GM18511 (cell line): ENCODE data around the gene RAPGEF4.

ENCODE experiments used
- ATAC-seq: cut with Tn5 transposase; IDR thresholded peaks from one replicate; pipeline ENCODE4 v1.9.1; 2021; ENCODE audit warnings: mild to moderate bottlenecking, moderate library complexity; ENCODE audit not compliant: unreplicated experiment

Gene RAPGEF4

DNA sequence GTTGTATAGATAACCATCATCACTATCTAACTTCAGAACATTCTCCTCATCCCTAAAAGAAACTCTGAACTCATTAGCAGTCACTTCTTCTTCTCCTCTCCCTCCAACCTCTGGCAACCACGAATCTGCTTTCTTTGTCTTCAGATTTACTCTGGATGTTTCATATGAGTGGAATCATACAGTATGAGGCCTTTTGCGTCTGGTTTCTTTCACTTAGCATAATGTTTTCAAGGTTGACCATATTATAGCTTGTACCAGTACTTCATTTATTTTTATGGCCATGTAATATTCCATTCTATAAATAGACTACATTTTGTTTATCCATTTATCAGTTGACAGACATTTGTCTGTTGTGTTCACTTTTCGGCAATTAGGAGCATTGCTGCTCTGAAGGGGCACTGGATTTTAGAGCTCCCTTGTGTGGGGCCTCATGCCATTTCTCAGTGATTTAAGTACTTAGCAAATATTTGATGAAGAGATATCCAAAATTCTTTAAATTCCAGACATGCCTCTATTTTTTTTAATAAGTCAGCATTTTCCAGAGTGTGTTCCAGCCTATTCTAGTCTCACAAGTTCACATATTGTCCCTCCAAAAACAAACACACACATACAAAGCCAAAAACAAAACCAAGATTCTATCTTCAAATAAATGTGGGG is 317.5 kb downstream of the RAPGEF4 start:
- no peak for ATAC-seq

DNA sequence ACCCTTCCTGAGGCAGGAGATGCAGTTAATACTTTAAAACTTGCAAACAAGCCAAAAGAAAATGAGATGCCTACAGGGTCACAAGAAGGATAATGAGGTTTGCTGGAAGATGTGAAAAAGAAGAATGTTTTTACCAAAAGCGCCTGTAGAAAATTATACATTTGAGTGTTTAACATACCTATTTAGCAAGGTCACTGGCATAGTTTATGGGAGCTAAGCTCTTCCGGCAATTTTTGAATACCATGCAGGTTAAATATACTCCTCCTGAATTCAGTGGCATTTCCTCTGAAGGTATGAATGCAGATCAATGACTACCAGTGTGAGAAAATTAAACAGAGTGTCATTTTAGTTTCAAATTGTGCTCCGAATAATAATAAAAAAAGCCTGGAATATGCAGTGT is 318.8 kb downstream of the RAPGEF4 start:
- no peak for ATAC-seq

- ATAC-seq = no peak
Measured at GRCh38 chr2:173056705-173057364, 321.2 kb downstream of the RAPGEF4 start.

DNA sequence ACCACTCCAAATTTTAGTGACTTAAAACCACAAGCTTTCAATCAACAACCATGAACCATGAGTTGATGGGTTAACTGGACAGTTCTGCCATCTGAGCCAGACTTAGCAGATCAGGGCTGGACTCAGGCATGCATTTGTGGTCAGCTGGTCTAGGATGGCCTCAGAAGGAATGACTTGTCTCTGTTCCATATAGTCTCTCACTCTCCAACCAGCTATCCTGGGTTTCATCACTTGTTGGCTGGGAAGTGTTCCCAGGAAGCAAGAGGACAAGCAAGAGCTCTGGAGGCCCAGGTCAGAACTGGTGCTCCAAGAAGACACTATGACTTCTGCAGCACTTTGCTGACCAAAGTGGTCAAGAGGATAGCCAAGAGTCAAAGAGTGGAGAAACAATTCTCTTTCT is 322.5 kb downstream of the RAPGEF4 start:
- ATAC-seq = no peak

DNA sequence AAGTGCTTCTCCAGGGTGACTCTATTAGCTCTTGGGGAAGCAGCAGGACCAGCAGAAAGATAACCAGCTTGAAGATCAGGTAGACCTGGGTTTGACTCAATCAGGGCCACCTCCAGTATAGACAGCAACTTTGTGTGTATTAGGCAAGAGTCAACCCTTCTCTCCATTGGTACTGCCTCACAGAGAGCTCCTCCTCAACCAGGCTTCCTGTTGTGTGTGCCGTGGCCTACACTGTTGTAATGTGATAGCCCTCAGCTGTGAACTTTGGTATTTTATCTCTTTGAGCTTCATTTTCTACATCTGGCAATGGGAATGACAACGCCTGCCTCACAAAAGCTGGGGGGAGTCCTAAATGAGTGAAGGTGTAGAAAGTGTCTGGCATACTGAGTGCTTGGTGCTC is 323.0 kb downstream of the RAPGEF4 start:
- no peak for ATAC-seq

DNA sequence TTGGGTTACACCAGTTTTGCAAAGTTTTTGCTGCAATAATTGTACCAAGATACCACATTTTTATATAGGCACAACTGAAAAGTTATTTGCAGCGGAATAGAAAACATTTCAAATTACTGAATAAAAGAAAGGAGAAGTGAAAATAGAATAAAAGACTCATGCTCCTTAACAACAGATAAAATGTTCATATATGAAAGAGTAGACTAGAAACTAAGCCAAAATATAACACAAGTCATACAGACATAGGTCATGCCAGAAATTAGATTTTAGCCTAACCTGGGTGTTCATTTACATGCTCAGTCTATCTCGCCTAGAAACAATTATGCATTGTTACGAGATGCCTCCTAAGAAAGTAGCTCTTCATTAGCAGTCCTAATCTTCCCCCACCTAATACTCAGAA is 323.6 kb downstream of the RAPGEF4 start:
- ATAC-seq = no peak

- no peak for ATAC-seq
Measured at GRCh38 chr2:173059971-173060461, 324.4 kb downstream of the RAPGEF4 start.

DNA sequence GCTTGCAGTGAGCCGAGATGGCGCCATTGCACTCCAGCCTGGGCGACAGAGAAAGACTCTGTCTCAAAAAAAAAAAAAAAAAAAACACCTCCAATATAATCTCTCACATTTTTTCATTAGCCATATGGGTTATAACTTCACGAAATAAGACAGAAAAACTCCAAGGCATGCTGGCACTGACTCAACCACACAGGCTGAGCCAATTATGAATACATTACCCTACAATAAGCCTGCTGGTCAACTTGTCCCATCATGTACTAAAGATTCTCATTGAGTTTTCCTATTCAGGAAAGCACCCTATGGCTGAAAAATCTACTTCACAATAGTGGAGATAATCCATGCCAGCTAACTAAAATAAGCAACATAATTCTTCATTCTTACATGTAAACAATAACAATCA is 327.2 kb downstream of the RAPGEF4 start:
- ATAC-seq = no peak

DNA sequence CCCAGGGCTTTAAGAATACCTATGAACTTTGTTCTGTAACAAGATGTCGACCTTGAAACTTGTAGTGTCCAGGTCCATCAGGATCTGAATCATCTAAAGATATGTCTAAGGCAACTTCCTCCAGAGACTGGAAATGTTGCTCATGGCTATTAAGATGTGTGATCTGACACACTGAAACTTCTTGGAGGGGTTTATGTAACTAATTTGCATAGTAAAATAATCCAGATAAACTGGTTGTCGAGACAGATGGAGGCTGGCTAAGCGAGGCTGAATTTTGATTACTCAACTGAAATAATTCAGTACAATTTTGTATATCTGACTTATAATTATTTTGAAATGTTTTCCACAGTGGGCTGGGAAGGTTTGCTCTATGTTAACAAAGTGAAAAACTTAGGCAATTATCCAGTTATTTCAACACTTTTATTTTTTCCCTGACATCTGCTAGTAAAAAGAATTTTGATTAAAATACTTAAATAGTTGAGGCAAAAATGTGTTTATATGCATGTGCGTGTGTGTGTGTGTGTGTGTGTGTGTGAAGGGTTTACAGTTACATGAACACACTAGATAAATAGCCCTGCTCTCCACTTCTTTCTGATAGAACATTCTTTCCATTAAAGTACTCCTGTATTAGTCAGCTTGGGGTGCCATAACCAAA is 328.6 kb downstream of the RAPGEF4 start:
- ATAC-seq = no peak

GRCh38 chr2:173066887-173067676 is 331.4 kb downstream of the RAPGEF4 start:
- ATAC-seq = no peak

DNA sequence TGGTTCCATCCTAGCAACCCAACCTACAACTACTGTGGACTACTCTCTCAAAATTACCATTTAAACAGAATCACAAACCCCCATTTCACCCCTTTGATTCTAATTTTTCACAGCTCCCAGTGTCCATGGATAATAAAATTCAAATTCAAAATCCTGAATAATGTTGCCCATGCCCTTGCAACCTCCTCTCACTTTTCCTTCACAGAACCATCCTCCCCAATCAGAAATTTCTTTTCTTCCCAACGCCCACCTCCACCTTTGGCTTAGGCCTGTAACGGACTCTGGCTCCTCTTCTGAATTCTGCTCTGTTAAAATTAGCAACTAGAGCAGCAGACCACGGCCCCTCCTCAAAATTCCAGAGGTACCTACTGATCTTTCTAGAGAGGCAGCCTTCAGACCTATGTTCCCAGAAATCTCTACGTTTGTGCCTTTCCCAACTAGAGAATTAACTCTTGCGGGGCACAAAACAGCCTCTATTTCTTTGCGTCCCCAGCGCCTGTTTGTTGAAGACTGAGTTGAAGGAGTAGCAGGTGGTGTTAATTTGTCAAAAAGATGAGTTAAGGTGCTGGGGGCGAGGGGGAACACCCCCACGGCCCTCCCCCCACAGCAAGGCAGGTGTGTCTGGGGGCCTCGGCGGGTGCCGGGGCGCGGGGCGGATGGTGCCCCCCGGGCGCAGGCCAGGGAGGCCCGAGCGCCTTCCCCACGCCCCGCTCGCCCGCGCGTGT is 339.6 kb downstream of the RAPGEF4 start:
- ATAC-seq = no peak

GRCh38 chr2:173075781-173076580 is 340.3 kb downstream of the RAPGEF4 start, which contains the start of gene MAP3K20:
Gene MAP3K20 (plus strand): TSS chr2:173075846. CDS start chr2:173091032, 15,186 bp downstream.
- ATAC-seq = peak; percentile 73

DNA sequence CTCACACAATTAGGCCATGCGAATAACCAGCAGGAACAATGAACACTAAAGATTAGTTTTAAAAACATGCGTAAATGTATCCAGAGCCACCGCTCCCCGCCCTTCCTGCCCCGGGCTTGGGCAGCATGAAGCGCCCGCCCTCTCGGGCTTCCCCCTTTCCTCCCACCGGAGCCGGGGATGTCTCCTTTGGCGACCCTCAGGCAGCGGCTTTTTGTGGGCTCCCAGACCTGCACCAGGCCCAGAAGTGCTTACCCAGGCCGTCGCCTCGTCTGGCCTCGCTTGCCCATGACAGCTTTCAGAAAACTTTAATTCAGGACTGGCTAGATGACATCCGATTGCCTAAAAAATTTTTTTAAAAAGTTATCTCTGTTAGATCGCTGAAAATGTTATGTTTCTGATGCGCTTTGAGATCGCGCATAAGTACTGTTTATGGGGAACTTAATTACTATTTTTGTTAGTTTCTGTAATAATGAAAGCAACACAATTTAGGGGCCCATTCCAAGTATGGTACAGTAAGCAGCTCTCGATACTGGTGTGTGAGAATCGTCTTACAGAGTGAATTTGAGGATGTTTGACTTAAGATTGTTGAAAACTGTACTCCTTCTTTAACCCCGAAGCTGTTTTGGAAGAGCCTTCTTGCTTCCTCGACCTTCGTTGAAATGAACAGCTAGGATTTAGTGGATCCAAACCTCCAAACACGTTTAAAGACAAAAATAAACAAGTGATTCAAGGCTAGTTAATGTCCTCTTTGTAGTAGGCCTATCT is 341.1 kb downstream of the RAPGEF4 start:
- ATAC-seq = peak; percentile 26

DNA sequence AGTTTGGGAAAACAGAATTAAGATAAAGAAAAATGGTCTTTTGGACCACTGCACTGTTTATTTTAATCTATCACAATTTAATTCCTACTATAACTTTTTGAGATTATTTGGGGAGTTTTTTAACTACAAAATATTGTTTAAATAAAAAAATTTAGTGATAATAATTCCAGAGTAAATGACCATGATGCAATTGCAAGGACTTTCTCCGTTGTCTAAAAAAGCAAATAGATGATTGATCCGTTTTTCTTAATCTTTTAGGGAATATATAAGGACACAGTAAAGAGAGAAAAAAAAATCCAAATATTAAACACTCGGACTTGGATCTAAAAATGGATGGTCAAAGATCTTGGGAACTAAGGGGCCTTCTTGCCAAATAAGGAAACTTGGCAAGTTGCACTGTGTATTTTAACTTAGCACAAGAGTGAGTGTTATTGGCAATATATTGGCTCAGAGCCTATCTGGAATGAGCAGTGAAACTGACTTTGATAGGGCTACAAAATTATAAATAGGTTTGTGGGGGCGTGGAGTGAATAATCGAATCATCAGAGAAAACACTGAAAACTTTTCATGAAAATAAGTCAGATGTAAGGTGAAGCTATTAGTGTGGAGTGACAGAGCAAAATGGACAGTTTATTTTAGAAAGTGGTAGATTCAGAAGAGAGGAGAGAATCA is 342.0 kb downstream of the RAPGEF4 start:
- no peak for ATAC-seq

DNA sequence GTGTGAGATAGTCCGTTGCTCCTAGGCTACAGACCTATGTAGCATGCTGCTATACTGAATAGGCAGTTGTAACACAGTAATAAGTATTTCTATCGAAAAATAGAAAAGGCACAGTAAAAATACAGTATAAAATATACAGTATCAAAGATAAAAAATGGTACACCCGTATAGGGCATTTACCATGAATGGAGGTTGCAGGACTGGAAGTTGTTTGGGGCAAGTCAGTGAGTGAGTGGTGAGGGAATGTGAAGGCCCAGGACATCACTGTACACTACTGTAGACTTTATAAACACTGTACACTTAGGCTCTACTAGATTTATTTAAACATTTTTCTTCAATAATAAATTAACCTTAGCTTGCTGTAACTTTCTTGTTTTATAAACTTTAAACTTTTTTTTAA is 343.5 kb downstream of the RAPGEF4 start:
- no peak for ATAC-seq

GRCh38 chr2:173079973-173080860 is 344.6 kb downstream of the RAPGEF4 start:
- ATAC-seq = no peak

GRCh38 chr2:173086518-173087213 is 351.0 kb downstream of the RAPGEF4 start:
- ATAC-seq = no peak
